Activated T-helper 2 cell treated with anti-CD3 and anti-CD28 coated beads, Interferon-gamma antibody, Interleukin-2, Interleukin-4, amounts not matched to agents 10 μg/mL and 5 μg/mL and 100 μg/mL, durations not matched to agents 14 hours and 24 hours and 36 hours (primary cell): Measurements from ENCODE around the gene SMIM10L1. TPM values are rescaled to one million over a fixed set of nuclear protein-coding genes. Genes with fewer than 3 reads are reported as not detected.

Source experiments
- DNase-seq: peaks from one replicate; pipeline ENCODE4 v3.0.0; 2021; ENCODE audit warnings: low spot score
- H3K27ac Mint-ChIP-seq: one replicate; pipeline ENCODE4 v1.8.0; 2021; ENCODE audit warnings: mixed read lengths
- H3K27me3 Mint-ChIP-seq: one replicate; pipeline ENCODE4 v1.8.0; 2021; ENCODE audit warnings: low read depth, mixed read lengths
- H3K36me3 Mint-ChIP-seq: one replicate; pipeline ENCODE4 v1.8.0; 2021; ENCODE audit warnings: low read depth, mixed read lengths
- H3K4me1 Mint-ChIP-seq: one replicate; pipeline ENCODE4 v1.8.0; 2021; ENCODE audit warnings: low read depth, mixed read lengths
- H3K4me3 Mint-ChIP-seq: one replicate; pipeline ENCODE4 v1.8.0; 2021; ENCODE audit warnings: low read depth, mild to moderate bottlenecking, moderate library complexity, mixed read lengths
- H3K9me3 Mint-ChIP-seq: one replicate; pipeline ENCODE4 v1.8.0; 2021; ENCODE audit warnings: mixed read lengths
- intact Hi-C: fragments of 100-400 bp; cut with micrococcal nuclease; formaldehyde crosslinking; loops from one replicate; pipeline ENCODE4 v1.15.1; 2023
- total RNA-seq: library from RNA; stranded (reverse); gene quantifications from 2 replicates; pipeline ENCODE4 v1.2.3, GENCODE V29; 2022

The SMIM10L1 gene
- total RNA-seq = 10.7 and 10.8 TPM in 2 replicates

DNA sequence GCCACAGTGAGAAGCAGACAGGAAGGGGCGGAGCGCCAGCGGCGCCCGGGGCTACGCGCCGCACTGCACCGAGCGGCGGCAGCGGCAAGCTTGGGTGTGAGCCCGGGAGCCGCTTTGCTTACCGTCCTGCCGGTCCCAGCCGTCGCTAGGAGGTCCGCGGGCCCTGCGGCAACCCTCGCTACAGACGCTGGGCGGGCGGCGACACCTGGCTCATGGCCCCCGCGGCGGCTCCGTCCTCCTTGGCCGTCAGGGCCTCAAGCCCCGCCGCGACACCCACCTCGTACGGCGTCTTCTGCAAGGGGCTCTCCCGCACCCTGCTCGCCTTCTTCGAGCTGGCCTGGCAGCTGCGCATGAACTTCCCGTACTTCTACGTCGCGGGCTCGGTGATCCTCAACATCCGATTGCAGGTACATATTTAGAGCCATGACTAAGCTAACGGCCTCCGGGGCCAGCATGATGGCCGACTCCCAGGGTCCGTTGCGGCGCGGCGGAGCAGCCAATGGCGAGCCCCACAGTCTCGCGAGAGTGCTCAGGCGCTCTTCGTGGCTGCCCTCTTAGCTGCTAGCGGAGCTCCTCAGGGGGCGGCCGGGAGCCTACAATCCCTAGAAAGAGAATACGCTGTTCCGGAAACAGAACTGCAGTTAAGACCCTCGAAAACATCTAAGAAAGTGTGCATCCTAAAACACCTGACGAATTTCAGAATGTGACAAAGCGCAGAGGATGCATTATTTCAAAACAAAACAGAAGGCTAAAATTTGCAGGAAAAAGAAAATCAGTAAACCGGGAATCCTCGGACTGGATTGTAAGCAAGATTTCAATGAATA is at the start of gene SMIM10L1:
Gene SMIM10L1 (plus strand): TSS at position 50 of the 824 bp plus-strand sequence. CDS start 163 bp downstream, at position 213.
- H3K27ac Mint-ChIP-seq = peak within 1 kb of the TSS; percentile 99
- intact Hi-C loops = loop anchor here (1.0 to 2.0 kb wide), 2 partner anchors 448 to 559 kb away; partner anchors contain the start of genes MAGOHB and YBX3
- H3K36me3 Mint-ChIP-seq = peaks cover 68% of the 10 kb centered on the region
- H3K4me1 Mint-ChIP-seq = peaks cover 53% of the 10 kb centered on the region
- no peaks in the 10 kb centered on the region for H3K27me3 Mint-ChIP-seq
- peak; percentile 83 for DNase-seq
- H3K4me3 Mint-ChIP-seq = peak within 1 kb of the TSS; percentile 99
- H3K9me3 Mint-ChIP-seq = no peaks in the 10 kb centered on the region

DNA sequence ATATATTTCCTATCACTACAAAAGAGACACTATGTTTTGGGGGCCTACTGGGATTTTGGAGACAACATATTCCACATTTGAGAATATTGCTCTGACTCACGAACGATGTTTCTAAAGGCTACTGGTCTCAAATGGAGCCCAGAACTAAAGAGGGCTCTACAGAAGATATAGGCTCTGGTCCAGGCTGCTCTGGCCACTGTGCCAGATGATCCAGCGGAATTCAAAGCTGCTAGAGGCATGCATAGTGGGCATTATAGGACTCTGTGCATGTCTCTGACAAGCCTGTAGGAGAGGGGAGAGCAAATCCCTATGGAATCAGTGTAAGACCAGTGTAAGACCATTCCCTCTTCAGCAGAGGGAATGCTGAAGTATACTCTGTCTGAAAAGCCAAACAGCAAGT is 40.6 kb upstream of the SMIM10L1 start:
- peaks cover 51% of the 10 kb centered on the region for H3K36me3 Mint-ChIP-seq
- H3K27me3 Mint-ChIP-seq = no peaks in the 10 kb centered on the region
- H3K9me3 Mint-ChIP-seq = peaks cover 11% of the 10 kb centered on the region
- intact Hi-C loops = no loop called here
- DNase-seq = no peak
- H3K27ac Mint-ChIP-seq = no peak overlapping the region
- H3K4me3 Mint-ChIP-seq = no peak overlapping the region
- peaks cover 10% of the 10 kb centered on the region for H3K4me1 Mint-ChIP-seq

DNA sequence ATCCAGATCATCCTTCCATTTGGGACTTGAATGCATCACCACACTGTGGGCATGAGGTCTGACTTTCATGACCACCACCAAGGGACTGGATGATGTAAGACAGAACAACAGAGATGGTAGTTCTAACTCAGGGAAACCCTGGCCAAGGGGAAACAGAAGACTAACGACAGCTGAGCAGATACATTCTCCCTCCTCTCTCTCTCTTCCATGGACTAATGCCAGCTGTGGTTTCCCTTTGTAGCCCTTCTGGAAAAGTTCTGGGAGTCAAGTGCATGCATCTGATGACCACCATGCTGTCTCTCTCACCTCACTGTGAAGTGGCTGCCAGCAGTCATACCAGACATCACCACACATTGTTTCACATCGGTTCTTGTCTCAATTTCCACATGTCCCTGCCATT is 40.0 kb upstream of the SMIM10L1 start:
- DNase-seq = no peak
- H3K4me1 Mint-ChIP-seq = peaks cover 11% of the 10 kb centered on the region
- peaks cover 51% of the 10 kb centered on the region for H3K36me3 Mint-ChIP-seq
- H3K27ac Mint-ChIP-seq = no peak overlapping the region
- H3K27me3 Mint-ChIP-seq = no peaks in the 10 kb centered on the region
- peaks cover 11% of the 10 kb centered on the region for H3K9me3 Mint-ChIP-seq
- intact Hi-C loops = no loop called here
- no peak overlapping the region for H3K4me3 Mint-ChIP-seq

DNA sequence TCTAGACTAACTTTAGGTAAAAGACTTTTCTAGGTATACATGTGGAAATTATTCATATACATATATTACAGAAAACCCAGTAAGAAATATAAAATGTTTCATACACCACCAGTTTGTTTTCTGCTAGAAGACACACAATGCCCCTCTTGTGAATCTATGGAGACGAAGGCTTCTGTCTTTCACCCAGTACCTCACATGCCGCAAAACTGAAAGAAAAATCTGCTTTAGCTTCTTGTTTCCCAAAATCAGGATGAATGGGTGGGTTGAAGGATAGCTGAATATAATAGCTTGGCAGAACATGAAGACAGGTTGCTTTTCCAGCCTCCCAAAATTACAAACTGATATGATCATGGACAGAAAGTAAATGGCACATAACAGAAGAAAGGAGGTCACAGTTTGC is 37.8 kb upstream of the SMIM10L1 start:
- H3K9me3 Mint-ChIP-seq = no peaks in the 10 kb centered on the region
- H3K36me3 Mint-ChIP-seq = peaks cover 39% of the 10 kb centered on the region
- H3K27me3 Mint-ChIP-seq = no peaks in the 10 kb centered on the region
- H3K27ac Mint-ChIP-seq = no peak overlapping the region
- no peak for DNase-seq
- H3K4me3 Mint-ChIP-seq = no peak overlapping the region
- intact Hi-C loops = no loop called here
- peaks cover 22% of the 10 kb centered on the region for H3K4me1 Mint-ChIP-seq

DNA sequence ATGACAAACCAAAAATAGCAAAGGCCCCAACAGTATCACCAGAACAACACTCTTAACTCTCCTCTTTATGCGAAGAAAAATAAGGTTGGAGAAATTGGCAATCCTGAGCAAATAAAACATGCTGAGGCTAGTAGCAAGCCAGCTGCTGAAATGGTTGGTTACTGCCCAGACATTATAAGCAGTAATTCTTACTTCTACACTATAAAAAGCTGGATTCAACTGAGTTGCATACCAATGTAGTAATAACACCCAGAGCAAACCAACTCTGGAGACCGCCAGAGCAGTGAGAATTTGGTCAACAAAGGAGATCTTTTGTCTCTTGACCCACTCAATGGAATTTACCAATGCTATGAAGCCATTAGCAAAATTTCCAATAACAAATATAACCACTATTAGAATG is 37.2 kb upstream of the SMIM10L1 start:
- Mint-ChIP-seq H3K27ac (no peak overlapping the region), H3K36me3 (peaks cover 32% of the 10 kb centered on the region), H3K4me1 (peaks cover 22% of the 10 kb centered on the region), H3K4me3 (no peak overlapping the region), H3K27me3 (no peaks in the 10 kb centered on the region), H3K9me3 (no peaks in the 10 kb centered on the region)
- DNase-seq = no peak
- intact Hi-C loops = no loop called here

DNA sequence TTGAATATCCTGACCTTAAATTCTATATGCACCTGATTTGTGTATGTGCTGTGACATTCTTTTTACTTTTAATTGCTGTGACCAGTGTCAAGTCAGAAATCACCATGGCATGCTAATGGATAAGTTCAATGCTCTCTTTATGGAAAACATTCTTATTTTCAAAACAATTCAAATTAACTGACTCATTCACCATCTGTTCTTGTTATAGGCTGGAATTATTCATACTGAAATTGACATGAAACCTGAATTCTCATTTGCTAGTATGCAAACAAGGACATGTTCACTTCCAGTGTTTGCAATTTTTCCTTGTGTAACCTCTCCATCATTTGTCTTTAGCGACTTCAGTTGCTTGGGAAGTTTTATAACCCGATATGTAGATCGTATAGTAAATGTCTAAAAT is 36.7 kb upstream of the SMIM10L1 start, which contains the start of gene TAS2R30:
Gene TAS2R30 (minus strand): TSS at position 340 of the 400 bp plus-strand sequence. CDS start 400 bp downstream, outside the sequence.
- peaks cover 22% of the 10 kb centered on the region for H3K4me1 Mint-ChIP-seq
- H3K9me3 Mint-ChIP-seq = no peaks in the 10 kb centered on the region
- intact Hi-C loops = no loop called here
- H3K36me3 Mint-ChIP-seq = peaks cover 29% of the 10 kb centered on the region
- no peaks in the 10 kb centered on the region for H3K27me3 Mint-ChIP-seq
- no peak for DNase-seq
- H3K27ac Mint-ChIP-seq = no peak within 1 kb of the TSS
- H3K4me3 Mint-ChIP-seq = no peak within 1 kb of the TSS

DNA sequence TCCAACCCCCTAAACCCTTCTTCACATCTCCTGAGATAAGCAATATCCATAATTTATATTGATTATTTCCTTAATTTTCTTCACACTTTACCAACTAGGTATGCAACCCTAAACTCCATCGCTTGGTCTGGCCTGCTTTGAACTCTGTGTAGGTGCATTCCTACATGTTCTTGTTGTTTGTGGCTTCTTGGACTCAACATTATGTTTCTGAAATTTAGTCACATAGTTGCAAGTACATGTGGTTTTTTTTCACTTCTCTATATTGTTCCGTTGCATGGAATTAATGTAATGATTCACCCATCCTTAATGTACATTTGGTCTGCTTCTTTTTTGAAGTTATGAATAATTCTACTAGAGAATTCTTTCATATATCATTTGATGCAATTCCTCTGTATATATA is 34.9 kb upstream of the SMIM10L1 start:
- intact Hi-C loops = no loop called here
- no peak overlapping the region for H3K4me3 Mint-ChIP-seq
- H3K4me1 Mint-ChIP-seq = peaks cover 22% of the 10 kb centered on the region
- H3K27ac Mint-ChIP-seq = no peak overlapping the region
- H3K27me3 Mint-ChIP-seq = no peaks in the 10 kb centered on the region
- H3K9me3 Mint-ChIP-seq = no peaks in the 10 kb centered on the region
- peaks cover 35% of the 10 kb centered on the region for H3K36me3 Mint-ChIP-seq
- DNase-seq = no peak

DNA sequence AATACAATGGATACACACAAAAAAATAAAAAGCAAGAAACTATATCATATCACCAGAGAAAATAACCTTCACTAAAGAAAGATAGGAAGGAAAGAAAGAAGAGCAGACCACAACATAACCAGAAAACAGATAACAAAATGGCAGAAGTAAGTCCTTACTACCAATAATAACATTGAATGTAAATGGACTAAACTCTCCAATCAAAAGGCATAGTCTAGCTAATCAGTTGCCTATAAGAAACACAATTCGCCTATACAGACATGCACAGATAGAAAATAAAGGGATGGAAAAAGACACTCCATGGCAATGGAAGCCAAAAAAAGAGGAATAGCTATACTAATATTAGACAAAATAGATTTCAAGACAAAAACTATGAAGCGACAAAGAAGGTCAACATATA is 27.6 kb upstream of the SMIM10L1 start:
- peaks cover 12% of the 10 kb centered on the region for H3K9me3 Mint-ChIP-seq
- H3K4me3 Mint-ChIP-seq = no peak overlapping the region
- no peak for DNase-seq
- H3K27me3 Mint-ChIP-seq = no peaks in the 10 kb centered on the region
- no peaks in the 10 kb centered on the region for H3K4me1 Mint-ChIP-seq
- H3K36me3 Mint-ChIP-seq = peaks cover 40% of the 10 kb centered on the region
- no peak overlapping the region for H3K27ac Mint-ChIP-seq
- intact Hi-C loops = no loop called here

DNA sequence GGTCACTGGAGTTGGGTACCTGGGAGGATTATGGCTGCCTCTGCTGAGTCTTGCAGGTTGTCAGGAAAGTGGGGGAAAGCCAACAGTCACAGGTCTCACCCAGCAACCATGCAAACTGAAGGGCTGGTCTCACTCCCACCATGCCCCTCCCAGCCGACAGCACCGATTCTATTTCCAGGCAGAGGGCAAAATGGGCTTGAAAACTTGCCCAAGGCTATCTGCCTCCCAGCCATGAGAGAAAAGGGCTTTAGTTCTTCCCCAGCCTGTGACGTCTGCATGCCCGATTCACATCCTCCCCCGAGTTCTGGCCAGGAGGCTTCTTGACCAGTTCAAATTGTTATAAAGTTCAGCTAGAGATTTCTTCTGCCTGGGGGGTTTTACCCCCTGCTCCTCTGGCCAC is 26.7 kb upstream of the SMIM10L1 start:
- intact Hi-C loops = no loop called here
- no peak for DNase-seq
- Mint-ChIP-seq H3K27me3 (no peaks in the 10 kb centered on the region), H3K9me3 (peaks cover 16% of the 10 kb centered on the region), H3K4me1 (no peaks in the 10 kb centered on the region), H3K36me3 (peaks cover 42% of the 10 kb centered on the region), H3K4me3 (no peak overlapping the region), H3K27ac (no peak overlapping the region)

DNA sequence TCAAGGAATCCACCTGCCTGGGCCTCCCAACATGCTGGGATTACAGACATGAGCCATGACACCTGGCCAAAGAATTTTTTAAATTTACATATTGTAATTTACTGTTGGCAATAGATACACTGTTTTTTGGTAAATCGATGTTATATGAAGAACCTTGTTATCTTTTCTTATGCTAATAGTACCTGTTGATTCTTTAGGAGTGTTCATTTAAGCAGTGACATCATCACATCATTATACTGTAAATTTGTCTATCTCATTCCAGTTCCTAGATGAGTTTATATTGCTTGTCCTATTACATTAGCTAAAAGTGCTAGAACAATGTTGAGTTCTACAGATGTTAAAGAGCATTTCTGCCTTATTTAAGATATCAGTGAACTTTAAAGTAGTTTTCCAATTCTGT is 23.6 kb upstream of the SMIM10L1 start:
- Mint-ChIP-seq H3K36me3 (peaks cover 35% of the 10 kb centered on the region), H3K27ac (no peak overlapping the region), H3K9me3 (peaks cover 27% of the 10 kb centered on the region), H3K4me3 (no peak overlapping the region), H3K27me3 (no peaks in the 10 kb centered on the region), H3K4me1 (peaks cover 2% of the 10 kb centered on the region)
- no peak for DNase-seq
- intact Hi-C loops = no loop called here

DNA sequence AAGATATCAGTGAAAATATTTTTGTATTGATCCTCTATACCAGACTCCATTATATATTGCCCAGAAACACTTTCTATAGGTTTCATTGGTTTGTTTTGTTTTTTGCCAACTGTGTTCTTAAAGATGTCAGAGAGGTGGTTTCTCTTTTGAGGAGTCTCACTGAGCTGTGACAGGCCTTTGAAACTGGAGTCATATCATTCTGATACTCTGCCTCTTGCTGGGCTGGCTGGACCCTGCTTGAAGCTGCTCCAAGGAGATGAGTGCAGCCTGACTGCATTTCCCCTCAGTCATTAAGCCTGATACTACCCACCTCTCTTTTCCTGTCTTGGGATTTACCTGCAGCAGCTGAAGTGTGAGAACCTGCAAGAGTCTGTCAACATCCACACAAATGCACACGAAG is 20.2 kb upstream of the SMIM10L1 start:
- H3K4me1 Mint-ChIP-seq = peaks cover 2% of the 10 kb centered on the region
- H3K27ac Mint-ChIP-seq = no peak overlapping the region
- H3K36me3 Mint-ChIP-seq = peaks cover 47% of the 10 kb centered on the region
- no peaks in the 10 kb centered on the region for H3K27me3 Mint-ChIP-seq
- intact Hi-C loops = no loop called here
- no peak for DNase-seq
- H3K4me3 Mint-ChIP-seq = no peak overlapping the region
- peaks cover 40% of the 10 kb centered on the region for H3K9me3 Mint-ChIP-seq

DNA sequence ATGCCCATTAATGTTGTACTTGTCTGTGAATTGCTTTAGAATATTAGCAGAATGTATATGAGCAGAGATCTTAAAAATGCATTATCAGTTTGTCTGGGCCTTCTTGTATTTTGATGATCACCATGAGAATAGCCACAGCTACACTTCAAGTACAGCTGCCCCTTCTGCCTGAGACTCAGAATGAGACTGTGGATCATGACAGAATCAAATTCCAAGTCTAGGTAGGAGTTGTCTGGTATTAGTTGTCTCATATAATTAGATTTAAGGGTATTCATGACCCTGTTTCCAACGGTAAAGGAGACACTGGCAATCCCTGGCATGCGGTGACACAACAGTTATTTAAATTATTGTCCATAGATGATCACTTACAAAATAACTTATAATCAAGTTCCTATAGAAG is 18.3 kb upstream of the SMIM10L1 start:
- no peaks in the 10 kb centered on the region for H3K27me3 Mint-ChIP-seq
- intact Hi-C loops = no loop called here
- no peak overlapping the region for H3K4me3 Mint-ChIP-seq
- peaks cover 55% of the 10 kb centered on the region for H3K36me3 Mint-ChIP-seq
- no peak overlapping the region for H3K27ac Mint-ChIP-seq
- H3K9me3 Mint-ChIP-seq = peaks cover 44% of the 10 kb centered on the region
- peaks cover 2% of the 10 kb centered on the region for H3K4me1 Mint-ChIP-seq
- no peak for DNase-seq

DNA sequence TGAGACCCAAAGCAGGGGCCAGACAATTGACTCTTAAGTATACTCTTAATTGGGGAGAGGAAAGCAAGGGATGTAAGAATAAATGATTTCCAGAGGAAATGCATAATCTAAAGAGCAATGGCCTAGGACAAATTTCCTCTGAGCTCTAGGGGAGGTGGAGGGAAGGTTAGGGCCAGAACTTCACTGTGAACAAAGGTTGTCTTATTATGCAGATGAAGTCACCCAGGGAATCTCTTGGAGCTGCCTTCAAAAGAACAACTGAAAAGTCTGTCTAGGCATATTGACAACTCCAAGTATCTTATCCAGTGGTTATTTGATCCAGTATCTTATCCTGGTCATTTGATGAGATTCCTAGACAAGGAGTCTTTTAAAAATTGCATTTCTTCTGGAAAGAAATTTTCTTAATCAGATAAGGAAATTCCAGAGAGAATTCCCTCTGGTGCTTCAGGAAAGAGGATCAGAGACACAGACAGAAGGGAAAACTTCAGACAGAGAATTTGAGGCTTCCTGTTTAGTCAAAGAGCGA is 16.5 kb upstream of the SMIM10L1 start:
- Mint-ChIP-seq H3K4me3 (no peak overlapping the region), H3K36me3 (peaks cover 66% of the 10 kb centered on the region), H3K4me1 (peaks cover 3% of the 10 kb centered on the region), H3K9me3 (peaks cover 40% of the 10 kb centered on the region), H3K27ac (no peak overlapping the region), H3K27me3 (no peaks in the 10 kb centered on the region)
- DNase-seq = no peak
- intact Hi-C loops = no loop called here
